SK-MEL-5 (cell line): ENCODE results near the gene CERS1. TPM values are rescaled to one million over a fixed set of nuclear protein-coding genes. Genes with fewer than 3 reads are reported as not detected.

Source experiments
- DNase-seq: peaks from one replicate; pipeline ENCODE4 v3.0.0-alpha.2; 2016; ENCODE audit warnings: low read depth, low spot score
- in situ Hi-C: cut with HindIII; loops from 2 replicates; pipeline ENCODE4 v1.10.0; 2016; ENCODE audit warnings: low sequenced_read_pairs, high pct_unique_total_duplicates, low pct_unique_long_range_greater_than_20kb
- total RNA-seq: library from RNA; depleted of rRNA; stranded (reverse); fragments of >200 nt; shearing (Covaris generic); gene quantifications from 2 replicates; pipeline ENCODE4 v1.2.3, GENCODE V29; 2014

CERS1 gene
- total RNA-seq, 1 experiment from 2014 or later: 12.0 TPM

DNA sequence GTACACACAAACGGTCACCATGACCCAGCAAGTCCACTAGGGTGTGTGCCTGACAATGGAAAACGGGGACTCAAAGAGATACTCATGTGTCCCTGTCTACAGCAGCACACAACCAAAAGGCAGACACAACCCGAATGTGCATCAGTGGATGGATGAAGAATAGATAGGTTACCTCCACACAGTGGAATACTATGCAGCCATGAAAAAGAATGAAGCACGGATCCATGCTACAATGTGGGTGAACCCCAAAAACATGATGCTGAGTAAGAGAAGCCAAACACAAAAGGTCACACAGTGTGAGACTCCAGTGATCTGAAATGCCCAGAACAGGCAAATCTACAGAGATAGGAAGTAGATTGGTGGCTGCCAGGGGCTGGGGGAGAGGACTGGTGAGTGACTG, 9.0 kb downstream of the CERS1 start:
- DNase-seq: no peak
- in situ Hi-C loops: no loop called here

DNA sequence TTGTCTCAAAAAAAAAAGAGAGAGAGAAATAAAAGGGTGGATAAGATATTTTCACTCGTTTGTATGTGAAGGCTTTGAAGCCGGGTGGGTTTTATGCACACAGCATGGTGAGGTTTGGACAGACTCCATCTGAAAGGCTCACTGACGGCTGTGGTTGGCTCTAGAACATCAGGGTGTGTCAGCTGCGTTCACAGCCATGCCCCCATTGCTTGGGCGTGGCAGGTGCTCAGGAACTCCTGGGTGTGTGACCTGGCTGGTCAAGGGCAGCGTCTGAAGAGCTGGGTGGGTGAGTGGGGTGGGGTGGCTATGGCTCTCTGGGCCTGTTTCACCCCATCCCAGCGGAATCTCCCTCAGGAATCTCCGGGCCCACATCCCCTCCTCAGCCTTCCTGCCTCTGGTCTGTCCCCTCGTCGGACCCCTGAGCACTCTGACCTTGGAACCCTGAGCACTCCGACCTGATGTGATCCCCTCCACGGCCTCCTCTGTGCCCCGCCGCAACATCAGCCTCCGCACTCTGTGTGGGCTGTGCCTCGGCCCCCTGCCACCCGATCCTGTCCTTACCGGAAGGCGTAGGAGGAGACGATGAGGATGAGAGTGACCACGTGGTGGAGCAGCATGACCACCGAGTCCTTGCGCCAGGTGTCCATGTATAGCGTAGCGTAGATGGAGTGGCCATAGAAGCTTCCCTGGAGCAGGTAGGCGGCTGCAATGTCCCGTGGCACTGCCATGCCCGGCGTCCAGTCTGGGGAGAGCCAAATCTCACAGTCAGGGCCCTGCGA, 12.2 kb downstream of the CERS1 start:
- no peak for DNase-seq
- in situ Hi-C loops: no loop called here

DNA sequence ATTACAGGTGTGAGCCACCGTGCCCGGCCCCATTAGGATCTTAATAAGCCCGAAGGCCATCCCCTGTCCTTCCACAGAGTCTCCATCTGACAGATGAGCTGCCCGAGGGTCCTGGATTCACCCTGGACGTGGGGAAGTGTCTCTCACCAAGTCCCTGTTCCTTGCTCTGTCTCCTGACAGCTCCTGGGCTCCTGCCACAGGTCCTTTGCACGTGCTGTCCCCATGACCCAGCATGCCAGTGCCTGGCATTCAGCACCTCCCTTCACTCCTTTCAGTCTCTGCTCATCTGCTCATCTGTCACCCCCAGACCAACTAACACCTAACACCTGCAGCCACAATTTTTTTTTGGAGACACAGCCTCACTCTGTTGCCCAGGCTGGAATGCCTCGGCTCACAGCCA, 14.5 kb downstream of the CERS1 start:
- in situ Hi-C loops: no loop called here
- no peak for DNase-seq

DNA sequence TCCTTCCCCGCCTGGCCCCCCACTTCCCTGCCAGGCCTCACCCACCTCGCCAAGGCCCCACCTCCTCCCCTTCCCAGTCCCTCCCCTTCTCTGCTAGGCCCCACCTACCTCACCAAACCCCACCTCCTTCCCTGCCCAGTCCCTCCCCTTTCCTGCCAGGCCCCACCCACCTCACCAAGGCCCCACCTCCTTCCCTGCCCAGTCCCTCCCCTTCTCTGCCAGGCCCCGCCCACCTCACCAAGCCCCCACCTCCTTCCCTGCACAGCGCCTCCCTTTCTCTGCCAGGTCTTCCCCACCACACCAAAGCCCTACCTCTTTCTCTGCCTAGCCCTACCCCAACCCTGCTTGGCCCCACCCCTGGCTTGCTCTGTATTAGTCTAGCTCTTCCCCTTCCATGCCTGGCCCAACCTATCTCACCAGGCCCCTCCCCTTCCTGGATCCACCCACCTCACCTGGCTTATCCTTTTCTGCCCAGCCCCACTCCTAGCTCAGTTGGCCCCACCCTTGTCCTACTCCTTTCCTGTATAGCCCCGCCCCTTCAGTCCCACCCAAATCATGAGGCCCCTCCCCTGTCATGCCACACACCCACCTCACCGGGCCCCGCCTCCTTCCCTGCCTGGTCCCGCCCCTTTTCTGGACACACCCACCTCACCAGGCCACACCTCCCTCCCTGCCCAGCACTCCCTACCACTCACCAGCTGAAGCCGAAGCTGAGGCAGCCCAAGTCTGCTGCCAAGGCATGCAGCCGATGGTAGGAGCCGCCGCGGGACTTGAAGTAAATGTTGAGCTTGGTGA, 16.2 kb downstream of the CERS1 start:
- peak; percentile 47 for DNase-seq
- in situ Hi-C loops: no loop called here

DNA sequence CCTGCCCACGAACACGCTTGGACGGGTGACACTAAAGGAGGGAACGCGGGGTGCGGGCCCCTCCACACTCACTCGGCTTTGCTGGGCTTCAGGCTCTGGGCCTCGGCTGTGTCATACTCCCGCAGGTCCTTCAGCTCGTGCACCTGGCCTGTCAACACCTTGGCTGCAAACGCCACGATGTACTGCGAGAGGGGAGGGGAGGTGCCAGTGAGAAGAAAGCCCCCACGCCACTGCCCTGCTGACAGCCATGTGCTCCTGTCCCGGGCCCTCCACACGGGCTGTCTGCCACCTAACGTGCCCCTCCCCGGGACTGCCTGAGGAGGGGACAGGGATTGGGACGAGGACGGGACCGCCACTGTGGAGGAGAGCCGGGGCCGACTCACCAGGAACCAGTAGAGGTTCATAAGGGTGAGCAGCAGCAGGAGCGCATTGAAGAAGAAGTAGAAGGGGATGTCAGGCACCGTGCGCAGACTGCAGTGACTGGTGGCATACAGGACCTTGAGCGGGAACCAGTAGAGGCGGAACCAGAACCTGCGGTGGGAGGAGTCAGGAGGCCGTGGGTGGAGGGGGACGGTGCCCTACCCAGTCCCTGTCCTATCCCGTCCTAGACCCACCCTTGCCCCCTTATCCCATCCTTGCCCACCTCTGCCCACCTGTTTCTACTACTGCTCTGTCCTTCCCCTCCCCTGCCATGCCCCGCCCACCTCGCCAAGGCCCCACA, 16.9 kb downstream of the CERS1 start:
- DNase-seq: no peak
- in situ Hi-C loops: no loop called here

DNA sequence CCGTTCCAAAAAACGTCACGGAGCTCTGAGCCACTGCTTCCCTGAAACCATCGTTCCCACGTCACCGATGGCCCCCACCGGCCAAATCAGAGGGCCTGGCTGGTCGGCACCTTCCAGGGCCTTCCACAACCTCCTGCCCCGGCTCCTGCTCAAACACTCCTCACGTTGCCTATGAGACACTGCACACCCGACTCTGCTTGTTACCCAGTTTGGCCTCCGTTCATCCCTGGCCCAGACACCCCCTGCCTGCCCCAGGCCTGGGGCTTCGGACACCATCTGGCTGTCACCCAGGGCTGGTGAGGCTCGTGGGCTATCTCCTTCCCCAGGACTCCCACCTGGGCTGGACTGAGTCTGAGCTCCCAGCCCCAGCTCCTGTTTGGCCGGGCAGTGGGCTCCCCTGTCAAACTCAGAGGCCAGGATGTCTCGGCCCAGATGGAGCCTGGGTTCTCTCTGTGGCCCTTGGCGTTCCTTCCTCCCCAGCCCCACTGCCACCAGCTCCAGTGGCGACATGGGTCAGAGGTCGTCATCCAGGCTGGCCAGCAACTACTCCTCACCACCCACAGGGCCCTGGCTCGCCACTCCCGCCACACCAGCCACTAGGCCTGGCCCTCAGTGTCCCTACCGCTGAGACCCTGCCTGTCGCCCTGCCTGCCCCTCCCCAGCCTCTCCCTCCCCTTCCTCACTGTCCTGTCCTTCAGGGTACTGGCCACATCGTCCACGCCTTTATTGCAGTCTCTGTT, 17.7 kb downstream of the CERS1 start:
- no peak for DNase-seq
- in situ Hi-C loops: no loop called here

DNA sequence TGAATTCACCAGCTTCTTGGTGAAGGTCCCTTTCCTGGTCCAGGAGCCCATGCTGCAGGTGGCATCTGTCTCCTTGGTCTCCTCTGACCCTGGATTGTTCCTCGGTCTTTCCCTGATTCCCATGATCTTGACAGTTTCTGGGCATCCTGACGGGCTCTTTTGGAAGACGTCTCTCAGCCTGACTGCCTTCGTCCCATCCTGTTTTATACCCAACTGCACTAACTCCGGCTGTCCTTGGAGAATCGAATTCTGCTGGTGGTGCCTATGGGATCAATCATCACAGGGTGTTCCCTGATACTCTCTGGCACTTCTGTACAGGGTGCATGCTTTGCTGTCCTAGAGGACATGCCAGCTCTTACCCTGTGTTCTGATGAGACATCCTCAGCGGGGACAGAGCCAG, 19.1 kb downstream of the CERS1 start:
- no peak for DNase-seq
- in situ Hi-C loops: no loop called here

DNA sequence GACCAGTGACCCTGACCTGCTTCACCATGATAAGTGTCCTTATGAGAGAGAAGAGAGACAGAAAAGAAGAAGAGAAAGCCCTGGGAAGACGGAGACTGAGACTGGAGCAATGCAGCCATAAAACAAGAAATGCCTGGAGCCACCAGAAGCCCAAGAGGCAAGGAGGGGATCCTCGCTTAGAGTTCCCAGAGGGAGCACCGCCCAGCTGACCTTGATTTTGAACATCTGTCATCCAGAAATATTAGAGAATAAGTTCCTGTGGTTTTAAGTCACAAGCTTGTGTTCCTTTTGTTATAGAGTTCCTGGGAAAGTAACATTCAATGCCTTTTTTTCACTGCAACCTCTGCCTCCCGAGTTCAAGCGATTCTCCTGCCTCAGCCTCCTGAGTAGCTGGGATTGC, 20.2 kb downstream of the CERS1 start:
- in situ Hi-C loops: no loop called here
- no peak for DNase-seq

DNA sequence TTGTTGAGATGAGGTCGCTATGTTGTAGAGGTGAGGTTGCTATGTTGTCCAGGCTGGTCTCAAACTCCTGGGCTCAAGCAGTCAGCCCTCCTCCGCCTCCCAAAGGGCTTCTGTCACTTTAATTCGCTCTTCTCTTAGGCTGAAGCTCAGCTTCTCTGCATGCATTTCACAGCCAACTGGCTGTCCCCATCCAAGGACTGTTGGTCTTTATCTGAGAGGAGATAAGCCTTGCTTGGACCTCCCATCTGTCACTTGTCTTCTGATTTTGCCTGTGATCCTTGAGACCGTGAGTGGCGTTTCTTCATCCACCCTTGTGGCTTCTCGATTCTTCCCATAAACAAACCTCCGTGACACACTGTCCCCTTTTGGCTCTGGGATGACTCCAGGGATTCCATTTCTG, 24.4 kb downstream of the CERS1 start:
- no peak for DNase-seq
- in situ Hi-C loops: no loop called here

DNA sequence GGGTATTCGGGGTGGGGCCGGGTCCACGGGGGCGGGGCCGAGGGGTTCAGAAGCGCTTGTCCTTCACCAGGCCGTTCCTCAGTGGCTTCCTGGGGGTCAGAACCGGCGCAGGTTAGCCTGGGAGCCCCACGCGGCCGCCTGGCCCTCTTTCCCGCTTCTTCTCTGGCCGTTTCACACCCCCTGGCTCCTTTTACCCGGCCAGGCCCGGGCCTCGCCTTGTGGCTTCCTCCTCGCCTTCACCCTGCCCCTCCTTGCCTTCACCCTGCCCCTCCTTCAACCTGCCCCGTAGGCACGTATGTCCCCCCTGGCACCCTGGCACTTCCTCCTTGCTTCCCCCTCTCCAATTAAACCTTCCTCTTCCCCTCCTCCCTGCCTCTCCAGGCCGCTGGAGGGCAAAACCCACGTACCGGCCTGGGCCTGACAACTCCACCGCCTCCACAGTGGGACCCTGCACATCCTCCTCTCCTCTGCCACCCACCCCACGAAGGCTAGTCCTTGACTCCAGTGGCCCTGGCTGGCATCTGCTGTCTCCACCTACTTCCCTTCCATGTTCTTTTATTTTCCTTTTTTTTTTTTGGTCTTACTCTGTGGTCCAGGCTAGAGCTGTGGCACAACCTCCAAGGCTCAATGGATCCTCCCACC, 25.3 kb downstream of the CERS1 start:
- DNase-seq: no peak
- in situ Hi-C loops: no loop called here

DNA sequence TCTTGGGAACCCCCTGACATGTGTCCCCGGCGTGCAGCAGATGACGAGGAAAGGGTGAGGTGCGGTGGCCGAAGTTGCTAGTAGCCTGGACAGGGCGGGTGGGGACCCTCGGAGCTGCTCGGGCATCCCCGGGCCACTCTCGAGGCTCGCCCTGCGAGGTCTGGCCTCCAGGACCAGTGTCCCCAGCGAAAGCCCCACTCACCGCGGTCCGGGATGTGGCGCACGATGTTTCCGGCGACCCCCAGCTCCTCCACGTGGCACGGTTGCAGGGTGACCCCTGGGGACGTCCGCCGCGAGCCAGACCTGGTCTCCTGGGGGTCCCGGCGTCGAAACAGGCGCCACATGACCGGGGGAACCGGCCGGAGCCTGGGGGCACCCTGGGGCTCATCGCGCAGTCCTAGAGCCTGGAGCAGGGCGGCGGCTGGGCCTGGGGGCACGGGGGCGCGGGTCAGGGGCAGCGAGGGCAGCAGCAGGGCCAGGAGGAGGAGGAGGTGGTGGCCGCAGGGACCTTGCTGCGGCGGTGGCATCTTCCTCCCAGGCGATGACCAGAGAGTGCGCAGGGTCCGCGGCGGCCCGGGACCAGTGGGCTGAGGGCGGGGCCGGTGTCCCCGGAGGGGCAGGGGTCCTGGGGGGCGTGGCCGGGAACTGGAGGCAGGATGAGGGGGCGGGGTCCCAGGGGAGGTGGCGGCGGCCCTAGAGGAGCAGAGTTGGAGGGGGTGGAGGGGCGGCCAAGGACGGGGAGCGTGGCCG, 26.0 kb downstream of the CERS1 start:
- no peak for DNase-seq
- in situ Hi-C loops: no loop called here

DNA sequence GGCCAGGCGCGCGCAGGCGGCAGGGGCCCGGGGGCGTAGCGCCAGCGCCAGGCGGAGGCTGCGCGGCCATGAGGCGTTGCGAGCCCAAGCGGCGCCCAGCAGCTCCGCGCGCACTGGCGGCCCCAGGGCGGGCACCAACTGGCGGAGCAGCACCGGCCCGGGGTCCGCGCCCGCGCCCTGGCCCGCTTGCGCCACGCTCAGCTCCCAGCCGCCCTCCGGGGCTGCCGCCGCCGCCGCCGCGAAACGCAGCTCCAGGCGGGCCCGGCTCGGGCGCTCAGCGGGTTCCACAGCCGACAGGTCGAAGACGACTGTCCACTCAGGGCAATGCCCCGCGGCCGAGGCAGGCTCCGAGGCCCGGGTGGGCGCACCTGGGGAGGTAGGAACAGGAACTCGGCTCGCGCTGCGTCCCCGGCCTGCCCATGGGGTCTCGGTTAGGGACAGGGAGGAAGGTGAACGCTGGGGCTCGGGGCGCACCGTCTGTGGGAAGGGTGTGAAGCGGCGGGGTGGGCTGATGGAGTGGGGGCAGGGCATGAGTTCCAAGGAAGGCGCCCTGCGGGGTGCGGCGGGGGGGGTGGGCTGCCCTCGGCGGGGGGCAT, 26.8 kb downstream of the CERS1 start:
- no peak for DNase-seq
- in situ Hi-C loops: no loop called here

DNA sequence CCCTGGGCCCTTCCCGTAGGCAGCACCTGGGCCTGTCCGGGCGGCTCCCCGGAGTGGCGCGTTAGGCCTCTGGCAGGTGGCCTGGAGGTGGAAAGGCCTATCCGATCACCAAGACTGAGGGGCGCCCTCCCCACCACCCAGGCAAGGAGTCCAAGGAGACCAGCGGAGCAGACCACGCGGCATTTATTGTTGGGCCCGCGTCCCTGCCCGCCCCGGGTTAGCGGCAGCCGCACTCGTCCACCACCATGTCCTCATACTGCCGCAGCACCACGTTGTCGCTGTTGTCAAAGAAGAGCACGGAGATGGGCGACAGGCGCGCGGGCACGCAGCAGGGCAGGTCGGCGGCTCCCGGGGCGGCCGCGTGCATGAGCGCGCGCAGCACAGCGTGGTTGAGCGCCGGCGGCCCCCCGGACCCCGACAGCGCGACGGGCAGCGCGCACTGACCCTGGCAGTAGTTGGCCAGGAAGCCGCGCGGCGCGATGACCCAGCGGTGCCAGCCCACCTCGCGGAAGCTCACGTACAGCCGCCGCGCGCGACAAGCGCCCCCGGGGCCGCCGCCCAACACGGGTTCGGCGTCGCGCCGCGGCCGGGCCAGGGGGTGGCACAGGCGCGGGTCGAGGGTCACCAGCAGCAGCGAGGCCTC, 27.5 kb downstream of the CERS1 start:
- in situ Hi-C loops: no loop called here
- DNase-seq: no peak

DNA sequence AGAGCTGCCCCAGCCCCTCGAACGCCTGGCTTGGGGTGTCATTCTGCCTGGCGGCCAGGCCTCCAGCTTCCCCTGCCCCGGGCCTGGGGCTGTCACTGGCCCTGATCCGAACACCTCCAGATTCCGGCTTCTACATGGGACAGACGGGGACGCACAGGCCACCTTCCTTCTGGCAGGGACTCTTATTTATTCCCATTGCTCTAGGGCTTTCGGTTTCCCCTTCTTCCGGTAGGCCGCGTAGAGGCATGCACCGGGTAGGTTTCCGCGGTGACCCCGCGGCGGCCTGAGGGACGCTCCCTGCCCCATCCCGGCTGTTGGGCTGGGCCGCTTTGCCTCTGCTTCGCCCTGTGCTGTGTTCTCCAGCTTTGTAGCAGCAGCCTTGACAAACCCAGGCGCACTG, 28.2 kb downstream of the CERS1 start:
- in situ Hi-C loops: no loop called here
- DNase-seq: no peak

DNA sequence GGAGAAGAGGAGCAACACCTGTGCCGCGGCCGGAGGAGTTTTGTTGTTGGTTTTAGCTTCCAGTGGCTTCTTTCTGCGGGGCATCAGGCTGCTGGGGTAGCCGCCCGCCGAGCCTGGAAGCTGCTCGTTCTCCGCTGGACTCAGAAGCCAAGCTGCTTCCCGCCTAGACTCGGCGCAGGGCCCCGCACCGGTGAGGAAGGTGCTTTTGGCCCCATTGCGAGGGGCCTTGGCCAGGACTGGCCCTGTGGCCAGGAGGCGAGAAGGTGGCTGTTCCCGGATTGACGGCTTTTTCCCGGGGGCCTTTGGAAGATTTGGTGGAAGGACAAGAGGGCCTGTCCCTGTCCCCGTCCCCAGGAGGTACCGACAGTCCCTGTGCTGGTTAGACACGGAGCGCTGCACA, 28.8 kb downstream of the CERS1 start:
- in situ Hi-C loops: no loop called here
- DNase-seq: no peak

DNA sequence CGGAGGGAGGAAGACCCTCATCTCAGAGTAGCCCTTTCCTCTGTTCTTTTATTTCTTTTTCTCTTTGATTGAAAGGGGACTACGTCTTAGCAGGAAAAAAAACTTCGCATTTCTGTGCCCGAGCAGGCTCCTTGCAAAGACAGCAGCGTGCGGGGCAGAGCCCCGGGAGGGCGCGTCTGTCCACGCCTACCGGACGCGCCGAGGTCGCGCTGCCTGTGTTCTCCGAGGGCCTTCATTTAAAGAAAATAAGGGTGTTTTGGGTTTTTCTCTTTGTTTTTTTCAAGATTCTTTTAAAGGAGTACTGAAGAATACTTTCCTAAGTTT, 29.2 kb downstream of the CERS1 start:
- DNase-seq: no peak
- in situ Hi-C loops: no loop called here
